Measurements from ENCODE around the gene LRRC4.

GRCh38 chr7:128074736-128075135 lies 43.5 kb upstream of the LRRC4 start:
- TF ChIP-seq CTCF (conservative IDR thresholded peaks at IDR 0.05; ENCODE audit: low read depth, low read length): no peak
- TF ChIP-seq EZH2 (IDR thresholded peaks at IDR 0.05; ENCODE audit: low read length, unreplicated experiment): no peak
- TF ChIP-seq EZH2phosphoT487 (IDR thresholded peaks at IDR 0.05; ENCODE audit: borderline replicate concordance, low read length): no peak
